Measurements from ENCODE around the gene OTUB2. TPM values are rescaled to one million over a fixed set of nuclear protein-coding genes. Genes with fewer than 3 reads are reported as not detected.

Gene OTUB2
- total RNA-seq, 1 experiment from 2014 or later: 22.2 TPM

DNA sequence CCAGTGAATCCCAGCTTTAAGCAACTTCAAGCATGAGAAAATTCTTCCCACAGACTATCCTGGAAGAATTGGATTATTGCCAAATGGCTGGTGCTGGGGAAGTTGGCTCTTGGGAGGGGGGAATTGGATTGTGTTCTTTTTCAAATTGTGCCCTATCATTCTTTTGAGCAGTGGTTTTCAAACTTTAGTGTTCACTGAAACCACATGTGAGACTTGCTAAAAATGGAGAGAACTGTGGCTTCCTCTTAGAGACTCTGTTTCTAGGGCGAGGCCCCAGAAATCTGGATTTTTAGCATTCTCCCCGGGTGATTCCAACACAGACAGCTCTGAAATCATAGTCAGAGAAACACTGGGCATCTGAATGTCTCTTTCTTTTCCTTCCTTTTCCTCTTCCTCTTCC is 14.3 kb upstream of the OTUB2 start:
- no TSS peak for BruUV-seq (replicated peaks)
- no peaks in the 10 kb centered on the region for H3K36me3 Mint-ChIP-seq (ENCODE audit: insufficient read depth, unreplicated experiment)
- peaks cover 21% of the 10 kb centered on the region for H3K4me1 Mint-ChIP-seq (ENCODE audit: low read depth, unreplicated experiment)
- CTCF ChIA-PET: interaction anchor here (0.8 kb wide), 2 partner anchors 13 to 75 kb away, joined by 3 read pairs; no protein-coding TSS in a partner anchor
- H3K9me3 Mint-ChIP-seq (ENCODE audit: low read depth, unreplicated experiment): no peaks in the 10 kb centered on the region
- H3K27me3 Mint-ChIP-seq (ENCODE audit: unreplicated experiment): no peaks in the 10 kb centered on the region
- DNase-seq: no peak
- no peak overlapping the region for H3K27ac Mint-ChIP-seq (ENCODE audit: unreplicated experiment)
- intact Hi-C loops (cut with micrococcal nuclease; ENCODE audit: unreplicated experiment): no loop called here
- no peak overlapping the region for H3K4me3 Mint-ChIP-seq (ENCODE audit: low read depth, unreplicated experiment)
- TF ChIP-seq, protein P1, sequence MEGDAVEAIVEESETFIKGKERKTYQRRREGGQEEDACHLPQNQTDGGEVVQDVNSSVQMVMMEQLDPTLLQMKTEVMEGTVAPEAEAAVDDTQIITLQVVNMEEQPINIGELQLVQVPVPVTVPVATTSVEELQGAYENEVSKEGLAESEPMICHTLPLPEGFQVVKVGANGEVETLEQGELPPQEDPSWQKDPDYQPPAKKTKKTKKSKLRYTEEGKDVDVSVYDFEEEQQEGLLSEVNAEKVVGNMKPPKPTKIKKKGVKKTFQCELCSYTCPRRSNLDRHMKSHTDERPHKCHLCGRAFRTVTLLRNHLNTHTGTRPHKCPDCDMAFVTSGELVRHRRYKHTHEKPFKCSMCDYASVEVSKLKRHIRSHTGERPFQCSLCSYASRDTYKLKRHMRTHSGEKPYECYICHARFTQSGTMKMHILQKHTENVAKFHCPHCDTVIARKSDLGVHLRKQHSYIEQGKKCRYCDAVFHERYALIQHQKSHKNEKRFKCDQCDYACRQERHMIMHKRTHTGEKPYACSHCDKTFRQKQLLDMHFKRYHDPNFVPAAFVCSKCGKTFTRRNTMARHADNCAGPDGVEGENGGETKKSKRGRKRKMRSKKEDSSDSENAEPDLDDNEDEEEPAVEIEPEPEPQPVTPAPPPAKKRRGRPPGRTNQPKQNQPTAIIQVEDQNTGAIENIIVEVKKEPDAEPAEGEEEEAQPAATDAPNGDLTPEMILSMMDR (IDR thresholded peaks at IDR 0.05; ENCODE audit: unreplicated experiment): no peak

DNA sequence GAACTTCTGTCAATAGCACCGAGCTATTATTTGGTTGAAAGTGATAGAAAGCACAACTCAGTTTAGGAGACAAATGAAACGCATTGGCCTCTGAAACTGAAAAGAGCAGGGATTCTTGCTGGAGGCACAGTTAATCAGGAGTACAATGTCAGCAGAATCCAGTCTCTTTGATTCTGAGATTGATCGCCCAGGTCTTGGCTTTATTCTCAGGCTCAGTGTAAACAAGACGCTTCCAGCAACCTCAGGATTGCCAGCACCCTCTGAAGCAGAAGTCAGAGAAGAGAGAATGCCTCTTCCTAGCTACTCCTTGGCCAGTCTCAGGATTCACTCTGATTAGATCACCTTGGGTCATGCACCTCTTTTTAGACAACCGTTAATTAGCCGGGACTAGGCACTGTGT is 11.8 kb upstream of the OTUB2 start:
- TF ChIP-seq, protein P1 (IDR thresholded peaks at IDR 0.05; ENCODE audit: unreplicated experiment): no peak
- no peaks in the 10 kb centered on the region for H3K27me3 Mint-ChIP-seq (ENCODE audit: unreplicated experiment)
- no peak overlapping the region for H3K4me3 Mint-ChIP-seq (ENCODE audit: low read depth, unreplicated experiment)
- no peak for DNase-seq
- H3K27ac Mint-ChIP-seq (ENCODE audit: unreplicated experiment): no peak overlapping the region
- CTCF ChIA-PET: interaction anchor here (0.7 kb wide), 1 partner anchor 229 kb away, joined by 4 read pairs; no protein-coding TSS in a partner anchor
- no peaks in the 10 kb centered on the region for H3K9me3 Mint-ChIP-seq (ENCODE audit: low read depth, unreplicated experiment)
- intact Hi-C loops (cut with micrococcal nuclease; ENCODE audit: unreplicated experiment): no loop called here
- H3K4me1 Mint-ChIP-seq (ENCODE audit: low read depth, unreplicated experiment): peaks cover 38% of the 10 kb centered on the region
- no TSS peak for BruUV-seq (replicated peaks)
- H3K36me3 Mint-ChIP-seq (ENCODE audit: insufficient read depth, unreplicated experiment): peaks cover 3% of the 10 kb centered on the region

DNA sequence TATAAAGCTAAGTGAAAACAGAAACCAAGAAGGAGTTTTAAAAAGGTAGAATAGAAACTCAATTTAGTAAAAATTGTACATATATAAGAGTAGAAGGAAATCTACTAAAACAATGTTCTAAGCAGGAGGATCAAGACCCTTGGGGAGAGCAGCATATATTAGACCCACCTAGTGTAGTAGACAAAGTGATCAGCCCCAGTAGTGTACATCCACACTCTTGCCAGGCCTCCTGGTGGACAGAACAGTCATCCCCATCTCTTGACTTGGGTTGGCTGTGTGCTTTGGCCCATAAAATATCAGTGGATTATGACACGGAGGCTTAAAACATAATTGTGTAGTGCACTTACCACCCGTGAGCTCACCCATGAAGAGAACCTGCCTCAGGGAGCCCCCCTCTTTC is 10.9 kb upstream of the OTUB2 start:
- no peak for DNase-seq
- Mint-ChIP-seq H3K9me3 (ENCODE audit: low read depth, unreplicated experiment) (no peaks in the 10 kb centered on the region), H3K36me3 (ENCODE audit: insufficient read depth, unreplicated experiment) (peaks cover 10% of the 10 kb centered on the region), H3K27me3 (ENCODE audit: unreplicated experiment) (no peaks in the 10 kb centered on the region), H3K27ac (ENCODE audit: unreplicated experiment) (no peak overlapping the region), H3K4me3 (ENCODE audit: low read depth, unreplicated experiment) (no peak overlapping the region), H3K4me1 (ENCODE audit: low read depth, unreplicated experiment) (peaks cover 39% of the 10 kb centered on the region)
- BruUV-seq (replicated peaks): no TSS peak
- TF ChIP-seq, protein P1 (IDR thresholded peaks at IDR 0.05; ENCODE audit: unreplicated experiment): no peak
- CTCF ChIA-PET: no interaction called here
- intact Hi-C loops (cut with micrococcal nuclease; ENCODE audit: unreplicated experiment): no loop called here

DNA sequence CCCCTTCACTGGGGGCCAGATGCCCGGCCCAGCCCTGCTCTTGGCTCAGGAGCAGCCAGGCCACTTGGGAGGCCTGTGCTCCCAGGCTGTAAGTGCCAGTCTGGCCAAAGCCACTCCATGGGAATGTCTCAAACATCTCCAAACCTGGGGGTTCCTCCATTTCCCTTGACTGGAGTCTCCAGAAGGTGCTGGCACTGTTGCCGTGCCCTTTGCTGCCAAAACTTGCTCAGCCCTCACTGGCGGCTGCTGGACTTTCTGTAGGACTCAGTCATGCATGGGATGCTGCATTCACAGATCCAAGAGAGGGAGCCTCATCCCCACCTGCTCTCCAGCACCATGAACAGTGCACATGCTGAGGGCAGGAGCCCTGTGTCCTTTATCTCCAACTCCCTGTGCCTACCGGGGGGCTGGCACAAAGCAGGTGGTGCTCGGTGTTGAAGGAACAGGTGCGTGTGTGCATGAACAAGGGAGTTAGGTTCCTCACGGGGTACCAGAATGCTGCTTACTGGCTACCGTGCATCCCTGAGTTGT is 9.6 kb upstream of the OTUB2 start:
- Mint-ChIP-seq H3K4me1 (ENCODE audit: low read depth, unreplicated experiment) (peaks cover 46% of the 10 kb centered on the region), H3K9me3 (ENCODE audit: low read depth, unreplicated experiment) (no peaks in the 10 kb centered on the region), H3K4me3 (ENCODE audit: low read depth, unreplicated experiment) (no peak overlapping the region), H3K27ac (ENCODE audit: unreplicated experiment) (no peak overlapping the region), H3K27me3 (ENCODE audit: unreplicated experiment) (no peaks in the 10 kb centered on the region), H3K36me3 (ENCODE audit: insufficient read depth, unreplicated experiment) (peaks cover 10% of the 10 kb centered on the region)
- intact Hi-C loops (cut with micrococcal nuclease; ENCODE audit: unreplicated experiment): no loop called here
- no TSS peak for BruUV-seq (replicated peaks)
- CTCF ChIA-PET: no interaction called here
- no peak for DNase-seq
- TF ChIP-seq, protein P1 (IDR thresholded peaks at IDR 0.05; ENCODE audit: unreplicated experiment): no peak

Data from Calu3 (cell line).